Ovary (tissue), 9 donors: ENCODE results near the gene CTSL. TPM values are rescaled to one million over a fixed set of nuclear protein-coding genes. Genes with fewer than 3 reads are reported as not detected.

Experiments used
- DNase-seq, 5 donors: peaks; one replicate each; pipeline ENCODE4 v3.0.0-alpha.2; 2019 to 2020
- H3K27ac ChIP-seq, 2 donors: fragments of 200-600 bp; one replicate each; pipeline versions ENCODE4 v1.5.1 to v1.8.0; 2019 to 2022
- H3K27me3 ChIP-seq: fragments of 200-600 bp; one replicate; pipeline ENCODE4 v1.8.0; 2022
- H3K36me3 ChIP-seq: fragments of 200-600 bp; sonication (generic); one replicate; pipeline ENCODE4 v1.5.1; 2019
- H3K4me1 ChIP-seq: one replicate; pipeline ENCODE4 v1.8.1; 2013; ENCODE audit warnings: mild to moderate bottlenecking, moderate library complexity; ENCODE audit not compliant: insufficient read depth
- H3K4me3 ChIP-seq: fragments of 200-600 bp; sonication (generic); one replicate; pipeline ENCODE4 v1.5.1; 2017
- H3K9me3 ChIP-seq, 2 donors: fragments of 200-600 bp in 1 of 2; sonication (generic) in 1 of 2; one replicate each; pipeline versions ENCODE4 v1.5.1 to v1.8.1; 2013 to 2019; ENCODE audit warnings: mild to moderate bottlenecking in 1 of 2, moderate library complexity in 1 of 2
- CTCF ChIP-seq, 3 donors: fragments of 450-650 bp in 2 of 3; fragments of 200-600 bp in 1 of 3; IDR thresholded peaks; one replicate each; pipeline versions ENCODE4 v1.5.1 to v1.8.0; 2016 to 2022; ENCODE audit warnings: antibody characterized with exemption in 3 of 3, mild to moderate bottlenecking in 1 of 3
- EP300 ChIP-seq: sonication (generic); formaldehyde crosslinking; IDR thresholded peaks from one replicate; pipeline ENCODE4 v1.6.1; 2017; ENCODE audit warnings: antibody characterized with exemption
- POLR2A ChIP-seq: fragments of 450-650 bp; IDR thresholded peaks from one replicate; pipeline ENCODE4 v1.6.1; 2017; ENCODE audit warnings: antibody characterized with exemption, mild to moderate bottlenecking, moderate library complexity
- WGBS, 3 donors: extraction: QIAGEN DNeasy Blood & Tissue Kit in 1 of 3; methylation state at CpG; one replicate each; pipeline versions ENCODE4 v1.1.5 to v1.1.7; 2013 to 2017; 5-methylcytosine and 5-hydroxymethylcytosine counted together
- intact Hi-C, 4 donors: fragments of 100-400 bp; cut with DNase I; formaldehyde crosslinking; loops; one replicate each; pipeline versions ENCODE4 v1.11.0 to v1.15.1; 2022 to 2023
- polyA plus RNA-seq, 2 donors: library from polyadenylated mRNA; stranded (reverse); fragments of 200-250 nt in 1 of 2; fragments of 350-450 nt in 1 of 2; fragmentation: Illumina TruSeq in 1 of 2; extraction: RNeasy Lipid Tissue Mini Kit (QIAGEN cat#74804) in 1 of 2; gene quantifications; one replicate each; pipeline ENCODE4 v1.2.3, GENCODE V29; 2013 to 2014
- total RNA-seq, 7 donors: library from RNA; depleted of rRNA in 2 of 7; stranded (reverse); fragments of >200 nt in 2 of 7; fragmentation: NEBNext Ultra II Directional in 3 of 7; extraction: Animal tissue kit (Norgen Biotek cat#: 25700) in 3 of 7; gene quantifications; one replicate each; pipeline versions ENCODE4 v1.1.0 to v1.2.4, GENCODE V29; 2016 to 2023
- donor health status: DM: no; HTN: no; CAD: no; lungs with moderate emphysema.
- donor health status: DM: no; HTN: no; CAD: no.
- donor health status: Bipolar disorder and iron deficiency.
- donor health status: DM: yes; HTN: yes; CAD: no.
- donor health status: DM: no; HTN: no; CAD: no.
- donor health status: DM: yes; HTN: yes; CAD: no.

Gene CTSL
- total and polyA plus RNA-seq, 9 donors, result 94.0 to 219 (median 115) TPM

- no peak for TF ChIP-seq EP300
- Histone ChIP-seq H3K27ac (no peak overlapping the region), H3K4me3 (no peak overlapping the region), H3K4me1 (no peaks in the 10 kb centered on the region), H3K27me3 (no peaks in the 10 kb centered on the region), H3K9me3 (no peaks in the 10 kb centered on the region), H3K36me3 (no peaks in the 10 kb centered on the region)
- intact Hi-C loops, result no loop called here
- WGBS, 3 donors, result 75 to 80% (median 77%) methylated on average over 8 of the region's 8 CpGs
- DNase-seq, result no peak
Measured at GRCh38 chr9:87776481-87777379, 50.8 kb downstream of the CTSL start.

DNA sequence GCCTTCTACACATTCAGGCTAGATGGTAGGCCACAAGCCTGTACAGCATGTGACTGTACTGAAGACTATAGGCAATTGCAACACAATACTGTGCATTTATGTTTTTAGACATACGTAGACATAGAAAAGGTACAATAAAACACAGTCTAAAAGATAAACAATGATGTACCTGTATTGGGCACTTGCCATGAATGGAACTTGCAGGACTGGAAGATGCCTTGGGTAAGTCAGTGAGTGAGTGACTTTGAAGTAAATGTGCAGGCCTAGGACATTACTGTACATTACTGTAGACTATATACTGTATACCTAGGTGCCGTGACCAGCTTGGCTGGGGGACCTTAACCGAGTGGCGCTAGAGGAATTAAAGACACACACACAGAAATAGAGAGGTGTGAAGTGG is 53.1 kb downstream of the CTSL start:
- 93 to 99% (median 94%) methylated on average over 4 of the region's 4 CpGs for WGBS, 3 donors
- Histone ChIP-seq H3K27me3 (no peaks in the 10 kb centered on the region), H3K4me3 (no peak overlapping the region), H3K27ac (no peak overlapping the region), H3K9me3 (no peaks in the 10 kb centered on the region), H3K36me3 (no peaks in the 10 kb centered on the region), H3K4me1 (no peaks in the 10 kb centered on the region)
- intact Hi-C loops, result no loop called here
- DNase-seq, result no peak
- TF ChIP-seq POLR2A, result no peak
- no peak for TF ChIP-seq CTCF (IDR thresholded peaks at IDR 0.05)
- no peak for TF ChIP-seq EP300

Other genes starting within 250 kb of the CTSL start
- gene DAPK1, start 228.3 kb upstream of the CTSL start, total RNA-seq, result 100 to 1,000 TPM in 4 of 7 donors, 10 to 100 TPM in 3; 72.0 to 133 (median 103) TPM
- gene DAPK1, start 228.3 kb upstream of the CTSL start, polyA plus RNA-seq, result 10 to 100 TPM; 39.3 to 57.6 TPM
- not detected for gene SPATA31E1, start 156.8 kb downstream of the CTSL start, total RNA-seq
- not detected for gene SPATA31E1, start 156.8 kb downstream of the CTSL start, polyA plus RNA-seq
- gene SPATA31C1, start 191.8 kb downstream of the CTSL start, total RNA-seq, result not detected
- gene SPATA31C1, start 191.8 kb downstream of the CTSL start, polyA plus RNA-seq, result not detected
- gene CDK20, start 248.4 kb downstream of the CTSL start, total RNA-seq, result 10 to 100 TPM in 6 of 7 donors, 1 to 10 TPM in 1; 9.4 to 21.7 (median 14.9) TPM
- gene CDK20, start 248.4 kb downstream of the CTSL start, polyA plus RNA-seq, result 10 to 100 TPM in 1 of 2 donors, 1 to 10 TPM in 1; 8.9 to 10.1 TPM